Fibroblast of gingiva (primary cell): ENCODE measurements around the gene PLIN4.
A peak's percentile ranks its signal among the peaks of the same experiment; 100 is the strongest.

Experiments used
- DNase-seq: peaks from one replicate; pipeline ENCODE4 v3.0.0-alpha.2; 2011; ENCODE audit warnings: low read depth

The PLIN4 gene

DNA sequence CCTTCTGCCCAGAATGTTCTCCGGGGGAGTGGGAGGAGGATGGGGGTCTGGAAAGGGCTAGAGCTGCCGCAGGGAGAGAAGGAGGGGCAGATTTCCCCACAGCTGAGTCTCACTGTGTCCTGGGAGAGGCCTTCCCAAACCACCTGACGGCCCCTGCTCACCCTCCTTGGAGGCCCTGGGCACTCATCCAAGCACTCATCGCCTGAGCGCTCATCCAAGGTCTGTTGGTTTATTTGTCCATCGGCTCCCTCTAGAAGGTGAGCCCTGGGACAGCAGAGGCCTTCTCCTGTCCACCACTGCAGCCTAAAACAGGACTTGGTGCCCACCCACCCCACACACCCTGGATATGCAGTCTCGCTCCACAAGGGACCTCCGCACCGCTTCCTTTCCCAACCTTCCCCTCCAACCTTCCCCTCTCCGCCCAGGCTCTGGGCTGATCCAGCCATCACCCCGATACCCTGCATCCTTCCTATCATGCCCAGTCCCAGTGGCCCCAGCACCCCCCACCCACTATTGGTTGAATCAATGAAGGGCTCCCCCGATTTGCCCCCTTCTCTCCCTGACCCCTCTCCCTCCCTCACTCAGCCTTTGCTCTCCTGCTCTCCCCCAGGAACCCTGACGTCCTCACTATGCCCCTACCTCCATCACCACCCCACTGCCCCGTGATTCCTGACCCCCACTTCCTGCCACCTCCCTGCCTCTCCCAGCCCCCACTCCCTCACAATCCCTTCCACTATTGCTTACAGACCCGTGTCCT lies 62.4 kb downstream of the PLIN4 start:
- peak; percentile 85 for DNase-seq

DNA sequence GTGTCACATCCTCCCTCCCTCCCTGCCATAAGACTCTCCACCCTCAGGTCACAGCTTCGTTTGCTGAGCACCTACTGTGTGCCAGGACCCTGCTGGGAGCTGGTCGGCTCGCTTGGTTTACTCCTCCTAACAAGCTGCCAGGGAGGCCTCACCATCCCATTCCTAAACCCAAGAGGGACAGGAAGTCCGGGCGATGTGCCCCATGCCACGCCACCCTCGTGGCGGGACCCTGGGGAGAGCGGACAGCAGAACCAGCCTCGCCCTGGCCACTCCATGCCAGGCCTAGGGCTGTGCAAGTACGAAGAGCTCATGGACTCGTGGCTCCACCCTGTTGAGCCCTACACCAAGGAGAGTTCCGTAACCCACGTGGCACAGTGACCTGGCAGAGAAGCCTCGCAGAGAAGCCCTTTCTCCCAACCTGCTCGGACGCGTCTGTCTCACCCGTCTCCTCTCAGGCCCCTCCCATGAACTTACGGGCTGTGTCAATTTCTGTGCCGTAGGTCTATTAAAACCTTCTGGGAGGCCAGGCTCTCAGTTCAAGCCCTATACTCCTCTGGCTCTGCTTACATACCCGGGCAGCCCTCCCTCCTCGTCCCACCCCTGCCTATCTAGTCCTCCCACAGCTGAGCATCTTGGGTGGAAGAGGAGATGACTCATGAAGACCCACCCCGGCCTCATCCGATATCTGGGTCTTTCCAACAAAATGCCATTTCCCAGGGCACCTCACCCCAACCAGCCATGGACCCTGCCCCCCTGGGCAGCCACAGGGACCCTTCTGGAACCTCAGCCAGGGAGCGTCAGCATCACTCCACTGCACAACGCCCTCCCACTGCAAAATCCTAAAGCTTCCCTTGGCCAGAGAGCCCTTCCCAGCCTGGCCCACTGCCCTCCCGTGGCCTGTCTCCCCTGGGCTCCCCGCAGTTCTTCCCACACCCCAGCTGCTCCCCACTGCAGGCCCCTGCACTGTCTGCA lies 63.3 kb downstream of the PLIN4 start:
- DNase-seq: peak; percentile 93

DNA sequence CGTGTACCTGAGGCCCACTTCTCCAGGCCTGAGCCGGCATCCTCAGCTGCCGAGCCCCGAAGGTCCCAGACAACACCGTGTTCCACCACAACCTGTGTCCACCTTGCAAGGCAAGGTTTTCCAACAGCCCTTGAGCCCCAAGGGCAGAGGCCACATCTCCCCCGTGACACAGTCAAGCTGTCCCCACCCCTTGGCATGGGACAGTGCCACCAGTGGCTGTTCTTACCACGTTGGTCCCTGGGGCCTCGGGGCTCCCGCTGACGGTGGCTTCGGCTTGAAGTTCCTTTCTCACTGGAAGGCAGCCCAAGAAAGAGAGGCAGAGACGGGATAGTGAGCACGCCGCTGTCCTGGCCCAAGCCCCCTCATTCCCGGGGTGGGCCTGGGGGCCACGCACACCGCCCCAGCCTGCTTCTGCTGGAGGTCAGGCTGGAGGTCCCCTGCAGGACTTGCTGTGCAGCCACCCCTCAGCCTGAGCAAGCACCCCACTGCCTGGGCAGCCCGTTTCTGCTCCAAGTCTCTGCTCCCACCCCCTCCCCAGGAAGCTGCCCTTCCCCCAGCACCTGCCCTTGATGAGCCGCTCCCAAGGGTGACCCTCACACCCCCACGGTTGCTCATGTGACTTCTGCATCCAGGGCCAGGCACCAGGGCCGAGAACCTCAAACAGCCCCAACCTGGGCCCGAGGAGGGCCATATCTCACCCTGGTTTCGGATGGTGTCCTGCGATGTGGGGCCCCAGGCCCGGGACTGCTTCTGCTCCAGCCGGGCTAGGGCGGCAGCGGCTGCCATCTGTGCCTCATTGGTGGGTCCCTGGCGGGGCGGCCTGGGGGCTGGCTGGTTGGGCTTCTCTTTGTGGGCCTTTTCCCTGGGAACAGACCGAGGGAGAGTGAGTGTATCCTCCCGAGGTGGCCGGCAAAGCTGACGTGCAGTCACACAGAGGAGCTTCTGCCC lies 64.8 kb downstream of the PLIN4 start:
- no peak for DNase-seq

DNA sequence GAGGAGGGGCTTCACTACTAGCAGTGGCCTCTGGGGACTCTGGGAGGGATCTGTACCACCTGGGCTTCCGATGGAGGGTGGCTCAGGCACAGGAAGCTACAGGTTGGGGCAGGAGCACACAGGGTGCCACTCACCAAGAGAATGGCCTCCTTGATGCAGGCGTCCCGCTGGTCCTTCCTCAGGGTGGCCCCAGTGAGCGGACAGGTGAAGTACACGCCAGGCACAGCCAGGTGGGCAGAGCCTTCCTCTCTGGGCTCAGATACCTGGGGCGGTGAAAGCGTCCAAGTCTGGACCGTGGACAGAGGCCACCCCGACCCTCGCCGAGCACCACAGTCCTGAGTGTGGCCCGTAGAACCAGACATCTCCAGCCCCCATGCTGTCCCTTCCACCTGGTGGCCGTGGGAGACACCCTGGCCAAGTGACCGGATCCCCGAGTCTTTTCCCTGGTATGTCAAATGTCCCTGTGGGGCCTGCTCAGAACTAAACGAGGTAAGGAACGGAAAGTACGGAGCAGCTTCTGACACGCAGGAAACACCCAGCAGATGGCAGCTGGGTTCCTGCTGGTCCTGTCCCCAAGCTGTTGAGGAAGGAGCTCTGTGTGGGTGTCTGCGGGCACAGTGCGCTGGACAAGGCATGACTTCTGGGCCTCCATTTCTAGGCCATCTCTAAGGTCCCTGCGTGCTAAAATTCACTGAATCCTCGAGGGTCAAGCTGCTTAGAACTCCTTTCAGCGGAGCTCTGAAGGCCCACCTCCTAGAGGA lies 65.9 kb downstream of the PLIN4 start:
- DNase-seq: no peak
